IMR-90 (cell line): ENCODE results near the gene CC2D2A.
A peak's percentile ranks its signal among the peaks of the same experiment; 100 is the strongest.

Experiments used
- CEBPB ChIP-seq: IDR thresholded peaks from 2 replicates; pipeline ENCODE4 v1.6.1; 2012; ENCODE audit warnings: low read depth, low read length, improper control_type of control experiment
- CHD1 ChIP-seq: IDR thresholded peaks from 2 replicates; pipeline ENCODE4 v1.6.1; 2012; ENCODE audit warnings: low read depth, low read length, improper control_type of control experiment
- CTCF ChIP-seq: conservative IDR thresholded peaks from 2 replicates; pipeline ENCODE4 v1.5.1; 2012; ENCODE audit warnings: mild to moderate bottlenecking, low read depth, low read length, improper control_type of control experiment
- FOS ChIP-seq: fragments of 150-350 bp; IDR thresholded peaks from 2 replicates; pipeline ENCODE4 v1.6.1; 2016; ENCODE audit warnings: low read depth, low read length
- POLR2A ChIP-seq: IDR thresholded peaks from 2 replicates; pipeline ENCODE4 v1.6.1; 2012; ENCODE audit warnings: mild to moderate bottlenecking, low read depth, low read length
- RAD21 ChIP-seq: IDR thresholded peaks from 2 replicates; pipeline ENCODE4 v1.6.1; 2012; ENCODE audit warnings: low read length, improper control_type of control experiment
- RCOR1 ChIP-seq: IDR thresholded peaks from 2 replicates; pipeline ENCODE4 v1.6.1; 2012; ENCODE audit warnings: mild to moderate bottlenecking, low read length, improper control_type of control experiment; ENCODE audit not compliant: insufficient replicate concordance
- RFX5 ChIP-seq: IDR thresholded peaks from 2 replicates; pipeline ENCODE4 v1.8.0; 2012; ENCODE audit warnings: low read depth, mild to moderate bottlenecking, low read length, moderate library complexity
- SMC3 ChIP-seq: fragments of 150-350 bp; IDR thresholded peaks from 2 replicates; pipeline ENCODE4 v1.6.1; 2016; ENCODE audit warnings: low read depth, mild to moderate bottlenecking, antibody characterized with exemption, low read length, moderate library complexity
- USF2 ChIP-seq: fragments of 150-350 bp; IDR thresholded peaks from 2 replicates; pipeline ENCODE4 v1.6.1; 2017; ENCODE audit warnings: mild to moderate bottlenecking, antibody characterized with exemption, low read length, low read depth

- no peak for TF ChIP-seq CTCF
- TF ChIP-seq CEBPB, result peak; percentile 73
- TF ChIP-seq SMC3, result no peak
- no peak for TF ChIP-seq RCOR1
- TF ChIP-seq POLR2A, result no peak
- TF ChIP-seq RFX5, result no peak
- no peak for TF ChIP-seq CHD1
- no peak for TF ChIP-seq RAD21
- TF ChIP-seq FOS, result peak; percentile 84
- TF ChIP-seq USF2, result no peak
Observed at GRCh38 chr4:15598644-15599043, 129.0 kb downstream of the CC2D2A start.
